ENCODE results near the gene SVOP.

- TF ChIP-seq CTCF (IDR thresholded peaks at IDR 0.05; ENCODE audit: low read depth, low read length, missing input control) (no peak), TAF1 (conservative IDR thresholded peaks at IDR 0.05) (no peak), JUND (IDR thresholded peaks at IDR 0.05) (no peak), FOXA1 (IDR thresholded peaks at IDR 0.05) (no peak), YY1 (IDR thresholded peaks at IDR 0.05) (no peak), EGR1 (IDR thresholded peaks at IDR 0.05; ENCODE audit: low read depth in 2 of 2) (no peak), RXRA (IDR thresholded peaks at IDR 0.05) (peak in 1 of 2 donors; percentile 2), MAX (IDR thresholded peaks at IDR 0.05) (no peak), GABPA (IDR thresholded peaks at IDR 0.05 in 1 of 2, conservative IDR thresholded peaks at IDR 0.05 in 1 of 2) (no peak)
Measured at GRCh38 chr12:109065853-109066193, 45.0 kb upstream of the SVOP start.
